NCI-H1092 treated with DMSO at 0.1 percent for 48 hours (cell line): ENCODE measurements around the gene UGGT1.

Experiments used
- DNase-seq: peaks from one replicate; lab custom pipeline; 2025; lab: John Stamatoyannopoulos, UW

Gene UGGT1

DNA sequence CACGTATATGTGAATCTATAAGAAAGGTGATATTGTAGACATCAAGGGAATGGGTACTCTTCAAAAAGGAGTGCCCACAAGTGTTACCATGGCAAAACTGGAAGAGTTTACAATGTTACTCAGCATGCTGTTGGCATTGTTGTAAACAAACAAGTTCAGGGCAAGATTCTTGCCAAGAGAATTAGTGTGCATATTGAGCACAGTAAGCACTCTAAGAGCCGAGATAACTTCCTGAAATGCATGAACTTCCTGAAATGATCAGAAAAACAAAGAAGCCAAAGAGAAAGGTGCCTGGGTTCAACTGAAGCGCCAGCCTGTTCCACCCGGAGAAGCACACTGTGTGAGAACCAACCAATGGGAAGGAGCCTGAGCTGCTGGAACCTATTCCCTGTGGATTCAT, 126.7 kb downstream of the UGGT1 start:
- no peak for DNase-seq

- no peak for DNase-seq
Measured at GRCh38 chr2:128219891-128220290, 128.9 kb downstream of the UGGT1 start.

DNA sequence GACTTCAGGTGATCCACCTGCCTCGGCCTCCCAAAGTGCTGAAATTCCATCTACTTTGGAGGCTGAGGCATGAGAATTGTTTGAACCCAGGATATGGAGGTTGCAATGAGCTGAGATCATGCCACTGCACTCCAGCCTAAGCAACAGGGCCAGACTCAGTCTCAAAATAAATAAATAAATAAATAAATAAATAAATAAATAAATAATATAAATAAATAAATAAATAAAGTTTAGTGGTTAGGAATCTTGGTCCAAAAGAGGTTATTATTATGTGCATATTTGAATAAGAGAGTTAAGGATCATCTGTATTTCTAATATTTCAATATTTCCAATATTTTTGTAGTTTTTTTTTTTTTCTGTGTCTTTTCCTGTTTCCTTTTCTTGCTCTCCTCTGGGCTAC, 136.9 kb downstream of the UGGT1 start:
- DNase-seq, result no peak

- no peak for DNase-seq
Measured at GRCh38 chr2:128228894-128229293, 137.9 kb downstream of the UGGT1 start.

DNA sequence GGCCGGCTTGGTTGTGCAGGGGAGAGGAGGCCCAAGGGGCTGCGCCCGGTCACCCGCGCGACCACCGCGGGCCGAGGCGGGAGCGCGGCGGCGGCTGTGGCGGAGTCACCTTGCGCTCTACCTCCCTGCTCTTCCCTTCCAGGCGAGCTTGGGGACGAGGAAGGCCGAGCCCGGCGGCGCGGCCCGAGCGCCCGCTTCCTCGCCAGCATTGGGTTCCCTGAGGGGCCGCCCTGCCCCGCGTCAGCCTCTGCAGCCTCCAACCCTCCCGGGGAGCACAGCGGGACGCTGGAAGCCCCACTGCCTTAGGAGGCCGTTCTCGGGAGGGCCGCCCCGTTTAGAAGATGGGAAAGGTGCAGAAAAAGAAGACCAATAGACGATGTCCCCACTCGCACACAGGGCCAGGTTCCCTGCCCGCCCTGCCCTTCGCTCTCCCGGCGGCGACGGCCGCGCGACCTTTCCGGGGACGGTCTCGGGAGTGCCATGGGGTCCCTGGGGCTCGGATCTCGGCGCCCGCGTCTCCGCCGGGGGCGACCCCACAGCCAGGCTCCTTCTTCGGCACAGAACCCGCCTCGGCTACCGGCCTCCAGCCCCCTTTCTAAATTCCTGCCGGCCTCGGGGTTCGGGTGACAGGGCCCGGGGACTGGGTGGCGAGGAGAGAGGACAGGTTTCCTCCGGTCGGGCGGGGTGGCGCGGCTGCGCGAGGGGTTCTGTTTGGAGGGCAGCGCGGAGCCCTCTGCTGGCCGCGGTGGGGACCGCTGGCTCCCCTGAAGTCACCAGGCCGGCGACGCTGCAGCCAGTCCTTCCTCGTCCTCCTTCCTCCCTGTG, 142.2 kb downstream of the UGGT1 start:
- DNase-seq, result peak; percentile 66

DNA sequence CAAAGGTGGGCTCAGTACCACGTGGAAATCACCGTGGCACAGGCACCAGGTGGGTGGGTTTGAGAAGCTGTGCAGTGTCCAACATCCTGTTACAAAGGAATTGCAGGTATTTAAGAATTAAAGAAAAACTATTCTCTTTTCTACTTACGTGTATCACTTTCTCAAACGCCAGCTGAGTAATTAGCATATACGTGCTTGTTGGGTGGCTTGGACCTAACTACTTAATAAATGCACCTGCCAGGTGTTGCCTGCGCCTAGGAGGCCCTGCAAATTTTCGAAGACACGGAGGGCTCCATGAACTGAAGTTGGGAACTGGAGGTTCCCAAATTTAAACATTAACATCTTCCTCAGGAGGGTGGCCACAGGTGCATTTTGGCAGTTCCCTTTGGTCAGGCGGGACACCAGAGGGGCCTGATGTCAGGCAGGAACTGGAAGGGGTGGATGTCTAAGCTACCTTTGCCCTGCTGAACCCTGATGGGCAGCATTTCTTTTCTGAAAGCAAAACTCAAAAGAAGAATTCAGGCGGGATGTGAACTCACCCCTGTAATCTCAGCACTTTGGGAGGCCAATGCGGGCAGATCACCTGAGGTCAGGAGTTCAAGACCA, 142.9 kb downstream of the UGGT1 start:
- no peak for DNase-seq

DNA sequence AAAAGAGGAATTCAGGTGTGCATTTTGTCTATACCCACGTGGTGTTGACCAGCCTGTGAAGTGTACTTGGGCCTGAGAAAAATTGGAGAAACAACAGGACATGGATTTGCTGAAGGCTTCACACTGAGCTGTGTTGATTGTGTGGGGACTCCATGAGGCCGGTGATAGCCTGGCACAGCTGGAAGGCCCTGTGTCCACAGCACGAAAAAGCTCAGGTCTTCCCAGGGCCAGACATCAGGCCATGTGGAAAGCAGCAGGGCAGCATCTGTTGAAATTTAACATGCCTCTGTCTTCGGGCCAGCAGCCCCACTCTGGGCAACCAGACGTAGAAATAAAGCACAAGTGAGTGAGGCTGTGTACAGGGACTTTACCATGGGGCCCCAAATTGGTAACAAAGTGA, 143.6 kb downstream of the UGGT1 start:
- DNase-seq, result no peak

GRCh38 chr2:128235581-128235980, 144.6 kb downstream of the UGGT1 start:
- DNase-seq, result no peak

- DNase-seq, result no peak
Measured at GRCh38 chr2:128236491-128237035, 145.6 kb downstream of the UGGT1 start.

DNA sequence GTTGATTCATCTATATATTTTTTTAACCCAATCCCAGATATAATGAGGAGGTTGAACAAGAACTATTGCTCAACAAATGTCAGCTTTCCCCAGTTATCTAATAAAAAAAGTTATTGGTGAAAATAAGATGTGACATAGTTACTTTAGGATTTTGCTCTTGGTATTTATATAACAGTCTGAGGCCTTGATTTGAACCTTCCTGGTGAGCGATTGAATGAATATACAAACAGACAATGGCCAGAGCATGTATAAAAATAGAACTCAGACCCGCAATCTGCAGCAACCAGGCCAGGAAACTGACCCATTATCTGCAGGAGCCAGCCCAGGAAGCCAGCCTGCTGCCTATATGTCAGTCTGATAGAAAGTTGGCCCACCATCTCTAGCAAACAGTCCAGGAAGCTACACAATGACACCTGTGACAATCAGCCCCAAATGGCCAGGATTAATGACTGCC, 146.1 kb downstream of the UGGT1 start:
- DNase-seq, result no peak

GRCh38 chr2:128237911-128238697, 147.1 kb downstream of the UGGT1 start:
- no peak for DNase-seq

GRCh38 chr2:128241896-128242295, 150.9 kb downstream of the UGGT1 start:
- no peak for DNase-seq
